Mononuclear cell (primary cell): ENCODE data around the gene FAM153A. TPM values are rescaled to one million over a fixed set of nuclear protein-coding genes. Genes with fewer than 3 reads are reported as not detected.
"Not testable (repeated sequence)": the region's sequence is repeated elsewhere in the genome, so short reads cannot be mapped to it uniquely, and the experiment has no call there.

ENCODE experiments used
- H3K27me3 ChIP-seq: 2 replicates; pipeline ENCODE4 v1.6.0; 2011; ENCODE audit warnings: low read length, control low read depth; ENCODE audit not compliant: insufficient read depth
- H3K4me1 ChIP-seq: 2 replicates; pipeline ENCODE4 v1.5.1; 2011; ENCODE audit warnings: mild to moderate bottlenecking, low read length, control low read depth; ENCODE audit not compliant: insufficient read depth
- H3K4me3 ChIP-seq: 2 replicates; pipeline ENCODE4 v1.5.1; 2011; ENCODE audit warnings: mild to moderate bottlenecking, low read length, moderate library complexity
- H3K9me3 ChIP-seq: 2 replicates; pipeline ENCODE4 v1.5.1; 2011; ENCODE audit warnings: low read depth, mild to moderate bottlenecking, control low read depth, low read length
- total RNA-seq: library from RNA; depleted of rRNA; stranded (reverse); fragments of >200 nt; gene quantifications from one replicate; pipeline ENCODE4 v1.2.3, GENCODE V29; 2012

FAM153A gene
- 16.5 TPM for total RNA-seq

DNA sequence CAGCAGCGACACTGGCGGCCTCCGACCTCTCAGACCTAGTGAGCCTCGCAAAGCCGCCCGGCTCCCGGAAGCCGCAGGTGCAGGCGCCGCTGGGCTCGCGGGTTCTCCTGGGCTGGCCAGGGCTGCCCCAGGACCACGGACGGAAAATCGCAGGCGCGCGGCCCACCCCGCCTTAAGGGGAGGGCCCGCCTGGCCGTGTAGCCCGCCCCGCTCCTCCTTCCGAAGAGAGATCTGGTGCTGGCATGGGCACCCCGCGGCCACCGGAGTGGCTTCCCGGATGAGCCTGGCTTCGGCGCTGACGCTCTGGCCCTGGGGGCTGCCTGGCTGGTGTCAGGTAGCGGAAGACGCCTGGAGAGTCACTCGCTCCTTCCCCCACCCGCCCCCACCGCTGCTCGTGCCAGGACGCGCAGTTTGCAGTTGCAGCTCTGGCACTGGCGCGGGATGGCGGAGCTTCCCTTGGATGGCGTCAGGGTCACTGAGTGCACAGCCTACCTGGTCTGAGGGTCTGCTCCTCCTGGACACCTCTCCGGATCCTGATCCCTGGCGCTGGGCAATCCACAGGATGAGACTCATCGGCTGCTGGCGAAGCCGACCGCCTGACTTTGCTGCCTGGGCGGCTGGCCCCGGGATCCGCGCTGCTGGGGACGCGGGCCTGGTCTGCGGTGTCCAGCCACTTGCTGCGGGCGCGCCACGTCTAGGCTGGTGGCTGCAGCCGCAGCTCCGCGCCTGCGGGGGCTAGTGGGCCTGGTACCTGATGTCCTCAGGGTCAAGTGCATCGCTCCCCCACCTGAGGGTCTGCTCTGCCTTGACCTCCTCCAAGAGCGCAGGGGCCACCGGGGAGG, at the start of gene FAM153A:
Gene FAM153A (minus strand): TSS at position 108 of the 842 bp plus-strand sequence.
- H3K27me3 ChIP-seq, H3K4me3 ChIP-seq, H3K4me1 ChIP-seq, H3K9me3 ChIP-seq: not testable (repeated sequence)

DNA sequence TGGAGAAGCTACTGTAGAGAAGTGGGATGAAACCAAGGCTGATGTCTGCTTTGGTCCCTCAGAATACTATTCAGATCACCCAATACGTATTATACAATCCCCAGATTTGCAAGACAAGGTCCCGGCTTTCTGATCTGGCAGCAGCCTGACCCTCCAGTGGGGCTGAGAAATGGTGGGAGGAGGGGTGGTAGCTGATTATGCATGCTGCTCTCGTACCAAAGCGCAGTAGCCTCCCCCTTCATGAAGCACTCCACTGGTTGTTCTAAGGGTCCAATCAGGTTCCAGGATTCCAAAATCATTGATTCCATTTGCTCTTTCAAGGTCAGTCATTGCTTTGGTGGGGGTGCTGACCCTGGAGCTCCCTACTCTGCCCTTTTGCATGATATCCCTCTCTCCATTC, 49.6 kb upstream of the FAM153A start:
- not testable (repeated sequence) for H3K4me3 ChIP-seq, H3K4me1 ChIP-seq, H3K27me3 ChIP-seq, H3K9me3 ChIP-seq

GRCh38 chr5:177826073-177826472, 43.4 kb upstream of the FAM153A start:
- not testable (repeated sequence) for H3K27me3 ChIP-seq, H3K4me3 ChIP-seq, H3K4me1 ChIP-seq, H3K9me3 ChIP-seq

- H3K9me3 ChIP-seq, H3K27me3 ChIP-seq, H3K4me3 ChIP-seq, H3K4me1 ChIP-seq: not testable (repeated sequence)
Observed at GRCh38 chr5:177824776-177825175, 42.1 kb upstream of the FAM153A start.

DNA sequence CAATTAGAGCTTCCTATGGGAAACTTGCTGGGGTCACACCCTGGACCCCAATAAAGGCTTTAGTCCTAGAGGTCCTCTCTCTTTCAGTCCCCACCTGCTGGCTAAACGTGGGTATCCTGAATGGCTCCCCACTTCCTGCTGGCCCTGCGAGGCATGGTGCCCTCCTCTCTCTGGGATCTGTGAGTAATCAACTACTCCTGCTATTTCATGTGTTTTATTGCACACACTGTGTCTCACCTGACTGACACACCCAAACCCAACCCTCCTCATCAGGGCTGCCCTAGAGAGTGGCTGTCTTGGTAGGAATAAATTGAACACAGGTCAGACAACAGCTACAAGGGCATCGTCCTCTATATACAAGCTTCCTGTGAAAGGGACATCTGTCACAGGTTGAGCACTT, 39.8 kb upstream of the FAM153A start:
- not testable (repeated sequence) for H3K27me3 ChIP-seq, H3K4me1 ChIP-seq, H3K4me3 ChIP-seq, H3K9me3 ChIP-seq

DNA sequence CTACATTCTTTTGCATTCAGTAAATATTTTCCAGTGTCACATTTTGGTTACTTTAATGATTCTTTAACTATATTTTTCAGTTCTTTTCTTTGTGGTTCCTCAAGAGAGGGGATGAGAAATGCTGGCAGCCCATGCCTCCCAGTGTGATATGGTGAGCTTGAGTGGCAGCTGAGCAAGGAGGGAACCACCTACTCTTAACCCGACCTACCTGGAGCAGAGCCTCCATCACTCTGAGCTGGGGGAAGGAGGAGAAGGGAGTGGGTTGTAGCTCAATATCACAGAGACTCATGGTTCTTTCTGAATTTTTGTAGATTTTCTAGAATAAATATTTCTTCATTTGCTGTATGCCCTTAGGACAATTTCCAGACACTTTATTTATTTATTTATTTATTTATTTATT, 37.0 kb upstream of the FAM153A start:
- not testable (repeated sequence) for H3K27me3 ChIP-seq, H3K4me3 ChIP-seq, H3K9me3 ChIP-seq, H3K4me1 ChIP-seq

- H3K4me3 ChIP-seq, H3K9me3 ChIP-seq, H3K27me3 ChIP-seq, H3K4me1 ChIP-seq: not testable (repeated sequence)
Observed at GRCh38 chr5:177812814-177813425, 30.2 kb upstream of the FAM153A start.

- not testable (repeated sequence) for H3K4me1 ChIP-seq, H3K4me3 ChIP-seq, H3K27me3 ChIP-seq, H3K9me3 ChIP-seq
Observed at GRCh38 chr5:177812160-177812743, 29.6 kb upstream of the FAM153A start.

GRCh38 chr5:177809209-177809913, 26.7 kb upstream of the FAM153A start:
- H3K27me3 ChIP-seq, H3K4me1 ChIP-seq, H3K4me3 ChIP-seq, H3K9me3 ChIP-seq: not testable (repeated sequence)

DNA sequence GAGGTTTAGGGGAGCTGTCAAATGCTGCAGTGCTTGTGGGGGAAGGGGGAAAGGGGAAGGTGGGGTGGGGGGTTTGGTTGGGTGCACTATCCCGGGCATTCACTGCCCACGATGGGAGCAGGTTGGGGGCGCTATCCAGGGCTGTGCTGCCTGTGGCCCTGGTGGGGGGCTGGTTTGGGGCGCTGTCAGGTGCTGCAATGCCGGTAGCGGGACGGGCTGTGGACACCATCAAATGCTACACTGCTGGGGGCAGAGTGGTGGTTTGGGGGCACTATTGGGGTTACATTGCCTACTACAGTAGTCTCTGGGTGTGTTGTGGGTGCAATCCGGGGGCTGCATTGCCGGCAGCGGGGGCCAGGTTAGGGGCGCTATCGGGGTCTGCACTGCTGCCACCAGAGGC, 25.7 kb upstream of the FAM153A start:
- not testable (repeated sequence) for H3K4me3 ChIP-seq, H3K27me3 ChIP-seq, H3K9me3 ChIP-seq, H3K4me1 ChIP-seq

GRCh38 chr5:177807265-177807664, 24.6 kb upstream of the FAM153A start:
- not testable (repeated sequence) for H3K4me3 ChIP-seq, H3K9me3 ChIP-seq, H3K4me1 ChIP-seq, H3K27me3 ChIP-seq

DNA sequence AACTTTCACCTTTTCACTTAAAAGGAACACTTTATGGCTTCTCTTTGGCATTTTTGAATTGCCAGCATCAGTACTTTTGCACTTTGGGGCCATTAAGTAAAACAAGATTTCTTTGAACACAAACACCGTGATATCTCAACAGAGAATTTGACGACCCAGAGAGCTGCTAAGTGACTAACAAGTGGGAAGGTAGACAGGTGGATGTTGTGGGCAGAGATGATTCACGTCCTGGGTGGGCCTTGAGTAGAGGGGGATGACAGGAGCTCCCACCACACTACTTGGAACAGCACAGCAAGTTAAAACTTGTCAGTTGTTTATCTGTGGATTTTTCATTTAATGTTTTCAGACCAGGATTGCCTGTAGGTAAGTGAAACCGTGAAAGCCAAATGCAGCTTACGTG, 18.7 kb upstream of the FAM153A start:
- not testable (repeated sequence) for H3K9me3 ChIP-seq, H3K27me3 ChIP-seq, H3K4me1 ChIP-seq, H3K4me3 ChIP-seq

- H3K27me3 ChIP-seq, H3K9me3 ChIP-seq, H3K4me3 ChIP-seq, H3K4me1 ChIP-seq: not testable (repeated sequence)
Observed at GRCh38 chr5:177798237-177798840, 15.6 kb upstream of the FAM153A start.

- not testable (repeated sequence) for H3K9me3 ChIP-seq
Observed at GRCh38 chr5:177793272-177793671, 10.6 kb upstream of the FAM153A start.

DNA sequence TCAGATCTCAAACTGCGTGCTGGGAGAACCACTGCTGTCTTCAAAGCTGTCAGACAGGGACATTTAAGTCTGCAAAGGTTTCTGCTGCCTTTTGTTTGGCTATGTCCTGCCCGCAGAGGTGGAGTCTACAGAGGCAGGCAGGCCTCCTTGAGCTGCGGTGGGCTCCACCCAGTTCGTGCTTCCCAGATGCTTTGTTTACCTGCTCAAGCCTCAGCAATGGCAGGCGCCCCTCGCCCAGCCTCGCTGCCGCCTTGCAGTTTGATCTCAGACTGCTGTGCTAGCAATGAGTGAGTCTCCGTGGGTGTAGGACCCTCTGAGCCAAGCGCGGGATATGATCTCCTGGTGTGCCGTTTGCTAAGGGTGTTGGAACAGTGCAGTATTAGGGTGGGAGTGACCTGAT, 8.9 kb upstream of the FAM153A start:
- H3K9me3 ChIP-seq, H3K4me3 ChIP-seq, H3K4me1 ChIP-seq, H3K27me3 ChIP-seq: not testable (repeated sequence)

More at GRCh38 chr5:177793272-177793671, 10.6 kb upstream of the FAM153A start:
- H3K4me1 ChIP-seq, H3K4me3 ChIP-seq, H3K27me3 ChIP-seq: not testable (repeated sequence)
